ENCODE results near the gene FOXI1.

FOXI1 gene

DNA sequence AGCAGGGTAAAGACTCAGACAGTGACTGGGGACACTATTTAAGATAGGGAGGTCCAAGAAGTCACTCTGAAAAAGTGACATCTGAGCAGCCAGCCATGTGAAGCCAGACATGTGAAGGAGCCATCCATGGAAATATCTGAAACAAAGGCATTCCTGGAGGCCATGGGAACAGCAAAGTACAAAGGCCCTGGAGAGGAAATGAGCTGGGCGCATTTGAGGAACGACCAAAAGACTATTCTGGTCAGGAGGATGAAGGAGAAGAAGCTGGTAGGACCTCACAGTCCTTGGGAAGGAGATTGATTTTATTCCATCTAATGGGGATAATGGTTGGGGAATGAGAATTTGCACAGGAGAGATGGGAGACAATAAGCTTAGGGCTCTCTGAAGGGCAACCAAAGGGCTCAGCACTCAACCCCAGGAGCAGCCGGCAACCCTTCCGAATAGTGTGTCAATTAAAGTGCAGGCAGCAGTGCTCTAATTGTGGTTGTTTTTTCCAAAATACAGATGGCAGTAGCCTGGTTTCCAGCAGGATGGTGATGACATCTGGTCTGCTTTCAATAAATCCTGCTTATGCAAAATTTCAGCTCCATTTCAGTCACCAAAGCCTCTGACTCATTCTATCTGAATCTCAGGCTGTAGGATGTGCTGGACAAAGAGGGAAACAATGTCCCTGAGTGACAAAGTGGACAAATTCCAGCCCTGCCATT is 26.7 kb downstream of the FOXI1 start:
- H3K9me3 ChIP-seq (ENCODE audit: insufficient read depth, low read depth, low read length) = no peaks in the 10 kb centered on the region
- H3K9ac ChIP-seq (ENCODE audit: low read depth, low read length, poor library complexity, severe bottlenecking) = no peak overlapping the region
- no peak overlapping the region for H2AFZ ChIP-seq (ENCODE audit: low read length)
- H3K9me2 ChIP-seq (replicated peaks; ENCODE audit: low read depth, low read length) = no peaks in the 10 kb centered on the region
- H3K4me1 ChIP-seq (ENCODE audit: insufficient read depth, low read length, poor library complexity, severe bottlenecking) = no peaks in the 10 kb centered on the region
- H3K36me3 ChIP-seq (ENCODE audit: insufficient read depth, low read length) = no peaks in the 10 kb centered on the region
- no peaks in the 10 kb centered on the region for H4K20me1 ChIP-seq (ENCODE audit: insufficient read depth, low read length, poor library complexity, severe bottlenecking)
- TF ChIP-seq, protein P1, sequence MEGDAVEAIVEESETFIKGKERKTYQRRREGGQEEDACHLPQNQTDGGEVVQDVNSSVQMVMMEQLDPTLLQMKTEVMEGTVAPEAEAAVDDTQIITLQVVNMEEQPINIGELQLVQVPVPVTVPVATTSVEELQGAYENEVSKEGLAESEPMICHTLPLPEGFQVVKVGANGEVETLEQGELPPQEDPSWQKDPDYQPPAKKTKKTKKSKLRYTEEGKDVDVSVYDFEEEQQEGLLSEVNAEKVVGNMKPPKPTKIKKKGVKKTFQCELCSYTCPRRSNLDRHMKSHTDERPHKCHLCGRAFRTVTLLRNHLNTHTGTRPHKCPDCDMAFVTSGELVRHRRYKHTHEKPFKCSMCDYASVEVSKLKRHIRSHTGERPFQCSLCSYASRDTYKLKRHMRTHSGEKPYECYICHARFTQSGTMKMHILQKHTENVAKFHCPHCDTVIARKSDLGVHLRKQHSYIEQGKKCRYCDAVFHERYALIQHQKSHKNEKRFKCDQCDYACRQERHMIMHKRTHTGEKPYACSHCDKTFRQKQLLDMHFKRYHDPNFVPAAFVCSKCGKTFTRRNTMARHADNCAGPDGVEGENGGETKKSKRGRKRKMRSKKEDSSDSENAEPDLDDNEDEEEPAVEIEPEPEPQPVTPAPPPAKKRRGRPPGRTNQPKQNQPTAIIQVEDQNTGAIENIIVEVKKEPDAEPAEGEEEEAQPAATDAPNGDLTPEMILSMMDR (conservative IDR thresholded peaks at IDR 0.05; ENCODE audit: low read length) = no peak
- TF ChIP-seq EZH2phosphoT487 (IDR thresholded peaks at IDR 0.05; ENCODE audit: borderline replicate concordance) = no peak
- H3K79me2 ChIP-seq (ENCODE audit: insufficient read depth, low read length) = no peaks in the 10 kb centered on the region
- H3K4me2 ChIP-seq (ENCODE audit: low read depth, low read length, poor library complexity, severe bottlenecking) = no peak overlapping the region
- no peaks in the 10 kb centered on the region for H3K27me3 ChIP-seq (ENCODE audit: insufficient read depth, low read length, poor library complexity, severe bottlenecking)
- no peaks in the 10 kb centered on the region for H3F3A ChIP-seq (ENCODE audit: low read depth)
- no peak overlapping the region for H3K4me3 ChIP-seq (ENCODE audit: low read length, poor library complexity, severe bottlenecking)

DNA sequence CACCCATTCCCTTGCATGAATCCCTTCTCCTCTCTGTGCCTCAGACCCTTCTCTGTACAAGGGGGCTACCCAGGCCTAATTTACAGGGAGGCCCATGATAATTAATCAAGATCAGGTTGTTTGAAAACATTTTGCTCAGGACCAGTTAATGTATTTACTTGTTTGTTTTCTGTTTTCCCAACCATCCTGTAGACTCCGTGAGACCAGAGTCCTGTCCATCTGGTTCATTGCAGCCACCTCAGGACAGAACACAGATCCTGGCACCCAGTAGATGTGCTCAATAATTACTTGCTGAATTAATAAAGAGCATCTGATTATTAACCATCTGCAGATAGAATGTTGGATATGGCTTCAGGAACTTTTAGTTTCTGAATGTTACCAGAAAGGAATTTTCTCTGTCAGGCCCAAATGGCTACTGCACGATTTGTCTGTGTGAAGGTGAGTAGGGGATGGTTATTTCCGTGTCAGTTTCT is 27.3 kb downstream of the FOXI1 start:
- Histone ChIP-seq H3K9me3 (ENCODE audit: insufficient read depth, low read depth, low read length) (no peaks in the 10 kb centered on the region), H3K9ac (ENCODE audit: low read depth, low read length, poor library complexity, severe bottlenecking) (no peak overlapping the region), H3K27me3 (ENCODE audit: insufficient read depth, low read length, poor library complexity, severe bottlenecking) (no peaks in the 10 kb centered on the region), H3K4me1 (ENCODE audit: insufficient read depth, low read length, poor library complexity, severe bottlenecking) (no peaks in the 10 kb centered on the region), H3K4me2 (ENCODE audit: low read depth, low read length, poor library complexity, severe bottlenecking) (no peak overlapping the region), H4K20me1 (ENCODE audit: insufficient read depth, low read length, poor library complexity, severe bottlenecking) (no peaks in the 10 kb centered on the region), H2AFZ (ENCODE audit: low read length) (no peak overlapping the region), H3K79me2 (ENCODE audit: insufficient read depth, low read length) (no peaks in the 10 kb centered on the region), H3F3A (ENCODE audit: low read depth) (no peaks in the 10 kb centered on the region), H3K4me3 (ENCODE audit: low read length, poor library complexity, severe bottlenecking) (no peak overlapping the region), H3K9me2 (replicated peaks; ENCODE audit: low read depth, low read length) (no peaks in the 10 kb centered on the region), H3K36me3 (ENCODE audit: insufficient read depth, low read length) (no peaks in the 10 kb centered on the region)
- no peak for TF ChIP-seq EZH2phosphoT487 (IDR thresholded peaks at IDR 0.05; ENCODE audit: borderline replicate concordance)
- TF ChIP-seq, protein P1 (conservative IDR thresholded peaks at IDR 0.05; ENCODE audit: low read length) = no peak

DNA sequence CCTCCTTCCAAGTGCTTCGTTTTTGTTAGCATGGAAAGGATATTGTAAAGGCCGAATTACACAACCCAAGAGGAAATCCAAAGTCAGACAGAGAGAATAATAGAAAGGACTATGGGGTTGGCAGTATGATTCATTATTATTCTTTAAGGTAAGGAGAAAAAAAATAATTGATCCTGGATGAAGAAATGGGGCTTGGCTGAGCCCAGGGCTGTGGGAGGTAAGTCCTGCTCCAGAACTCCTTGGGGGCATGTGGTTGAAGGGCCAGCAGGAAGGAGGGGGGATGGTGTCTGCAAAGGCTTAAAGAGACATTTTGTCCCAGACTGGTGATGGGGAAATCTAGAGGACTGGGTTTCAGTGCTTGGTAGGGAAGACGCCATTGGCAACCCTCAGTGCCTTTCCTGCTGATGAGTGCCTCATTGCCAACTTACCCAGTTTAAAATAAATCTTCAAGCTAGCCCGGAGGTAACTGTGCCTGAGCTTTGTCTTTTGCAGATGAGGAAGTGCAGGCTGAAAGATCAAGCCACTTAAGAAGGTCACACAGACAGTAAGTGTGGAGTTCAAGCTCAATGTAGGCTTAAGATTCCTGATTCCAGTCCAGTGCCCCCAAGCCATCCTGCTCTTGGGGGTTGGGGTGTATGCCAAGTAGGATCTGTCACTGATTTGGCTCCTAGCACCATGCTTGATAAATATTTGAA is 30.2 kb downstream of the FOXI1 start:
- Histone ChIP-seq H3K36me3 (ENCODE audit: insufficient read depth, low read length) (no peaks in the 10 kb centered on the region), H3K4me3 (ENCODE audit: low read length, poor library complexity, severe bottlenecking) (no peak overlapping the region), H2AFZ (ENCODE audit: low read length) (no peak overlapping the region), H3K9me2 (replicated peaks; ENCODE audit: low read depth, low read length) (no peaks in the 10 kb centered on the region), H3K9me3 (ENCODE audit: insufficient read depth, low read depth, low read length) (no peaks in the 10 kb centered on the region), H3K79me2 (ENCODE audit: insufficient read depth, low read length) (no peaks in the 10 kb centered on the region), H4K20me1 (ENCODE audit: insufficient read depth, low read length, poor library complexity, severe bottlenecking) (no peaks in the 10 kb centered on the region), H3K9ac (ENCODE audit: low read depth, low read length, poor library complexity, severe bottlenecking) (no peak overlapping the region), H3K4me1 (ENCODE audit: insufficient read depth, low read length, poor library complexity, severe bottlenecking) (no peaks in the 10 kb centered on the region), H3K27me3 (ENCODE audit: insufficient read depth, low read length, poor library complexity, severe bottlenecking) (no peaks in the 10 kb centered on the region), H3F3A (ENCODE audit: low read depth) (no peaks in the 10 kb centered on the region), H3K4me2 (ENCODE audit: low read depth, low read length, poor library complexity, severe bottlenecking) (no peak overlapping the region)
- TF ChIP-seq, protein P1 (conservative IDR thresholded peaks at IDR 0.05; ENCODE audit: low read length) = no peak
- TF ChIP-seq EZH2phosphoT487 (IDR thresholded peaks at IDR 0.05; ENCODE audit: borderline replicate concordance) = no peak
